ENCODE measurements around the gene PSMD4.

GRCh38 chr1:151210830-151211229, 43.7 kb upstream of the PSMD4 start:
- TF ChIP-seq, protein P1, sequence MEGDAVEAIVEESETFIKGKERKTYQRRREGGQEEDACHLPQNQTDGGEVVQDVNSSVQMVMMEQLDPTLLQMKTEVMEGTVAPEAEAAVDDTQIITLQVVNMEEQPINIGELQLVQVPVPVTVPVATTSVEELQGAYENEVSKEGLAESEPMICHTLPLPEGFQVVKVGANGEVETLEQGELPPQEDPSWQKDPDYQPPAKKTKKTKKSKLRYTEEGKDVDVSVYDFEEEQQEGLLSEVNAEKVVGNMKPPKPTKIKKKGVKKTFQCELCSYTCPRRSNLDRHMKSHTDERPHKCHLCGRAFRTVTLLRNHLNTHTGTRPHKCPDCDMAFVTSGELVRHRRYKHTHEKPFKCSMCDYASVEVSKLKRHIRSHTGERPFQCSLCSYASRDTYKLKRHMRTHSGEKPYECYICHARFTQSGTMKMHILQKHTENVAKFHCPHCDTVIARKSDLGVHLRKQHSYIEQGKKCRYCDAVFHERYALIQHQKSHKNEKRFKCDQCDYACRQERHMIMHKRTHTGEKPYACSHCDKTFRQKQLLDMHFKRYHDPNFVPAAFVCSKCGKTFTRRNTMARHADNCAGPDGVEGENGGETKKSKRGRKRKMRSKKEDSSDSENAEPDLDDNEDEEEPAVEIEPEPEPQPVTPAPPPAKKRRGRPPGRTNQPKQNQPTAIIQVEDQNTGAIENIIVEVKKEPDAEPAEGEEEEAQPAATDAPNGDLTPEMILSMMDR (IDR thresholded peaks at IDR 0.05 in 8 of 11, conservative IDR thresholded peaks at IDR 0.05 in 3 of 11), result no peak
- no peak for TF ChIP-seq POLR2A (IDR thresholded peaks at IDR 0.05)
- no peak for TF ChIP-seq POLR2AphosphoS5 (IDR thresholded peaks at IDR 0.05)
